K562 (cell line): ENCODE measurements around the gene KCNJ10. TPM values are rescaled to one million over a fixed set of nuclear protein-coding genes. Genes with fewer than 3 reads are reported as not detected.
A peak's percentile ranks its signal among the peaks of the same experiment; 100 is the strongest.

Experiments
- AFF1 ChIP-seq, 2 experiments: fragments of 450-650 bp; IDR thresholded peaks; 2 replicates each; pipeline ENCODE4 v1.6.1; 2018; ENCODE audit warnings: mild to moderate bottlenecking in 2 of 2, low read depth in 1 of 2; ENCODE audit not compliant: partially characterized antibody in 2 of 2
- HDAC8 ChIP-seq: fragments of 450-650 bp; IDR thresholded peaks from 2 replicates; pipeline ENCODE4 v1.6.1; 2016; ENCODE audit warnings: mild to moderate bottlenecking, missing genetic modification characterization, moderate library complexity, missing compliant biosample characterization
- KLF6 ChIP-seq: fragments of 250-450 bp; sonication (Bioruptor Pico); IDR thresholded peaks from 2 replicates; pipeline ENCODE4 v1.4.0; 2020; ENCODE audit warnings: mild to moderate bottlenecking, moderate library complexity, borderline replicate concordance
- XRCC4 ChIP-seq: IDR thresholded peaks from one replicate; pipeline ENCODE4 v1.6.1; 2011; ENCODE audit not compliant: insufficient read depth, insufficient read length; ENCODE audit errors: extremely low read depth
- ZBTB33 ChIP-seq: sonication (generic); formaldehyde crosslinking; IDR thresholded peaks from 2 replicates; pipeline ENCODE4 v1.8.1; 2023; ENCODE audit warnings: mild to moderate bottlenecking, missing genetic modification reagents
- ZNF408 ChIP-seq: fragments of 250-450 bp; sonication (Bioruptor Pico); IDR thresholded peaks from 2 replicates; pipeline ENCODE4 v1.4.0; 2020; ENCODE audit warnings: low read depth, mild to moderate bottlenecking, moderate library complexity
- polyA plus RNA-seq, 8 experiments: library from polyadenylated mRNA; depleted of rRNA in 4 of 8; stranded (reverse) in 5 of 8; unstranded in 3 of 8; fragments of >200 nt; fragmentation: Nextera tagmentation in 2 of 8; fragmentation: Illumina TruSeq in 1 of 8; extraction: Ambion mirVana in 2 of 8; extraction: Trizol in 1 of 8; gene quantifications; 2 replicates each; pipeline versions ENCODE4 v1.2.1 to v1.2.3, GENCODE V29; 2011 to 2014; ENCODE audit warnings: inconsistent platforms in 1 of 8, missing spikeins in 1 of 8
- total RNA-seq, 7 experiments: library from RNA; depleted of rRNA in 6 of 7; stranded (reverse); fragments of >200 nt in 6 of 7; fragmentation: Illumina TruSeq in 2 of 7; extraction: Trizol in 2 of 7; gene quantifications; 2 replicates each; pipeline versions ENCODE4 v1.2.1 to v1.2.3, GENCODE V29; 2011 to 2021; ENCODE audit warnings: low replicate concordance in 1 of 7
- TF ChIP-seq, protein P1 (sequence below): fragments of 250-450 bp; sonication (Bioruptor Pico); IDR thresholded peaks from 2 replicates; pipeline ENCODE4 v1.5.0; 2021; ENCODE audit warnings: mild to moderate bottlenecking, moderate library complexity
- TF ChIP-seq, protein P2 (sequence below), 3 experiments: IDR thresholded peaks in 2 of 3; conservative IDR thresholded peaks in 1 of 3; 2 replicates each; pipeline ENCODE4 v1.5.1; 2011 to 2012; ENCODE audit warnings: low read length in 3 of 3, mild to moderate bottlenecking in 3 of 3, control low read depth in 2 of 3, improper control_type of control experiment in 1 of 3, inconsistent platforms in 1 of 3, low read depth in 1 of 3, mixed read lengths in 1 of 3, moderate library complexity in 1 of 3; ENCODE audit not compliant: insufficient read depth in 2 of 3
- TF ChIP-seq, protein P3 (sequence below): sonication (generic); formaldehyde crosslinking; IDR thresholded peaks from 2 replicates; pipeline ENCODE4 v1.8.0; 2022; ENCODE audit warnings: missing genetic modification reagents, mild to moderate bottlenecking, borderline replicate concordance

KCNJ10 gene
- total and polyA plus RNA-seq, 9 of the 15 experiments (the other 6 are each of a cell fraction or from before 2014, with no cell fraction given), result 0.06 to 0.11 TPM; not detected in 7

- TF ChIP-seq, protein P1, sequence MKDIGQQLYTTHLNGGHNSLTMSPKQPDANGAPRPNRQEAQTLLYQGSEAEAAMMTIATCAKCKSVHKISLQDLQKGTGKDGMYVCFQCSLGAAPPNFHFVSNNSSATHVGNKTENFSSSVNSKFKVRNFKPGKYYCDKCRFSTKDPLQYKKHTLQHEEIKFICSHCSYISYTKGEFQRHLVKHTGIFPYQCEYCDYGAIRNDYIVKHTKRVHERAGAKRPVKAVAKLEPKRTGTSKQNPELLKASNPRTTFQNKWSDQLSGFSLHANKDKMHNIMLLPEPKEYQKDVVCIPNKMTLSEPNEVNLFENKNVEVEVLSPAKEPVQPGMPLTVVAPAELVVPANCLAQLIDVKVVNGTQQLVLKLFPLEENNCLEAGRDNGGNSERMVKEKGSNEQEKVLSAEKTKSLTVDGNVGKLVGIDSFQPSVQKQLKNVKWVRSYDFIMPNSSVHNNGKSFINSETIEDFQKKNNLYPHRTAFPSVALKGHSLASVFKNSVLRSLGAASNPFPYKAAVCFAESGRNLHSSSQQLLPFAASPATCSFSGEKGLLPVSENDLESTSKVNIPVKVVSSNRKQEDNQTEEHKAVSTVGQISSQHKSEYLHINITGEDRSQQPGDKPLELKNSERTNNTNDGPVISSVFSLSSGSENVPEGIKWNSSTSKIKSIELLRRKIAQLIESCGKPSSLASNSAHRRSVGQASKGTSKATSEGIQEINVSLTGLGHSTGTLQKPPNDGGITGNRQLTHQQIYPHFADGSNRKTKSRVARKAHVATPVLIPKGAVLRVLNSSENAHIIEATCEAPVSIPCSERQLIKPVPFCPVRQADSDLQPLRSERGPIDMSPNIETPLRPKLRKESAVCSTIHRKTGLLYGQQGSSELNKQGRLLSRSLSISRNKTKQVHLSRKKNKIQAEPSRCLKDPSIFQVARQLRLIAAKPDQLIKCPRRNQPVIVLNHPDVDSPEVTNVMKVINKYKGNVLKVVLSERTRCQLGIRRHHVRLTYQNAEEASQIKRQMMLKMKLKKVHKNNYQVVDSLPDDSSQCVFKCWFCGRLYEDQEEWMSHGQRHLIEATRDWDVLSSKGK (CRISPR knock-in tag), result no peak
- TF ChIP-seq, protein P2, sequence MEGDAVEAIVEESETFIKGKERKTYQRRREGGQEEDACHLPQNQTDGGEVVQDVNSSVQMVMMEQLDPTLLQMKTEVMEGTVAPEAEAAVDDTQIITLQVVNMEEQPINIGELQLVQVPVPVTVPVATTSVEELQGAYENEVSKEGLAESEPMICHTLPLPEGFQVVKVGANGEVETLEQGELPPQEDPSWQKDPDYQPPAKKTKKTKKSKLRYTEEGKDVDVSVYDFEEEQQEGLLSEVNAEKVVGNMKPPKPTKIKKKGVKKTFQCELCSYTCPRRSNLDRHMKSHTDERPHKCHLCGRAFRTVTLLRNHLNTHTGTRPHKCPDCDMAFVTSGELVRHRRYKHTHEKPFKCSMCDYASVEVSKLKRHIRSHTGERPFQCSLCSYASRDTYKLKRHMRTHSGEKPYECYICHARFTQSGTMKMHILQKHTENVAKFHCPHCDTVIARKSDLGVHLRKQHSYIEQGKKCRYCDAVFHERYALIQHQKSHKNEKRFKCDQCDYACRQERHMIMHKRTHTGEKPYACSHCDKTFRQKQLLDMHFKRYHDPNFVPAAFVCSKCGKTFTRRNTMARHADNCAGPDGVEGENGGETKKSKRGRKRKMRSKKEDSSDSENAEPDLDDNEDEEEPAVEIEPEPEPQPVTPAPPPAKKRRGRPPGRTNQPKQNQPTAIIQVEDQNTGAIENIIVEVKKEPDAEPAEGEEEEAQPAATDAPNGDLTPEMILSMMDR (IDR thresholded peaks at IDR 0.05 in 2 of 3, conservative IDR thresholded peaks at IDR 0.05 in 1 of 3; ENCODE audit: insufficient read depth in 2 of 3, low read depth in 1 of 3, low read length in 3 of 3), result peak in 1 of 3 experiments; percentile 21; a peak in 2 of 6 replicates
- no peak for TF ChIP-seq HDAC8
- TF ChIP-seq, protein P3, sequence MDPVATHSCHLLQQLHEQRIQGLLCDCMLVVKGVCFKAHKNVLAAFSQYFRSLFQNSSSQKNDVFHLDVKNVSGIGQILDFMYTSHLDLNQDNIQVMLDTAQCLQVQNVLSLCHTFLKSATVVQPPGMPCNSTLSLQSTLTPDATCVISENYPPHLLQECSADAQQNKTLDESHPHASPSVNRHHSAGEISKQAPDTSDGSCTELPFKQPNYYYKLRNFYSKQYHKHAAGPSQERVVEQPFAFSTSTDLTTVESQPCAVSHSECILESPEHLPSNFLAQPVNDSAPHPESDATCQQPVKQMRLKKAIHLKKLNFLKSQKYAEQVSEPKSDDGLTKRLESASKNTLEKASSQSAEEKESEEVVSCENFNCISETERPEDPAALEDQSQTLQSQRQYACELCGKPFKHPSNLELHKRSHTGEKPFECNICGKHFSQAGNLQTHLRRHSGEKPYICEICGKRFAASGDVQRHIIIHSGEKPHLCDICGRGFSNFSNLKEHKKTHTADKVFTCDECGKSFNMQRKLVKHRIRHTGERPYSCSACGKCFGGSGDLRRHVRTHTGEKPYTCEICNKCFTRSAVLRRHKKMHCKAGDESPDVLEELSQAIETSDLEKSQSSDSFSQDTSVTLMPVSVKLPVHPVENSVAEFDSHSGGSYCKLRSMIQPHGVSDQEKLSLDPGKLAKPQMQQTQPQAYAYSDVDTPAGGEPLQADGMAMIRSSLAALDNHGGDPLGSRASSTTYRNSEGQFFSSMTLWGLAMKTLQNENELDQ (CRISPR knock-in tag), result no peak
- no peak for TF ChIP-seq AFF1 (IDR thresholded peaks at IDR 0.05; ENCODE audit: low read depth in 1 of 2, partially characterized antibody in 2 of 2)
- no peak for TF ChIP-seq KLF6
- TF ChIP-seq XRCC4, result no peak
- TF ChIP-seq ZBTB33 (CRISPR knock-in tag), result no peak
- no peak for TF ChIP-seq ZNF408
Observed at GRCh38 chr1:160097911-160098851, 28.2 kb upstream of the KCNJ10 start, which contains the start of gene IGSF8 (continued).
